ENCODE results near the gene WIPF3. TPM values are rescaled to one million over a fixed set of nuclear protein-coding genes. Genes with fewer than 3 reads are reported as not detected.

WIPF3 gene
- total RNA-seq, 1 experiment from 2014 or later = 11.6 TPM

- Histone ChIP-seq H4K20me1 (ENCODE audit: control insufficient read depth, insufficient read depth, insufficient read length) (no peaks in the 10 kb centered on the region), H2AFZ (ENCODE audit: low read length) (no peak overlapping the region), H3K14ac (ENCODE audit: insufficient read depth, low read length) (no peak overlapping the region), H4K5ac (ENCODE audit: insufficient read length, low read depth, low read length) (no peak overlapping the region), H2BK5ac (ENCODE audit: insufficient read length, low read length) (no peak overlapping the region), H3K56ac (ENCODE audit: insufficient read length, low read depth, low read length) (no peak overlapping the region), H4K91ac (ENCODE audit: insufficient read length, low read depth, low read length) (no peak overlapping the region), H2AK5ac (ENCODE audit: insufficient read length, low read length) (no peak overlapping the region), H3K27ac (ENCODE audit: insufficient read length, low read depth, low read length) (no peak overlapping the region), H3K4me1 (ENCODE audit: insufficient read depth, low read length) (no peaks in the 10 kb centered on the region), H3K4me2 (ENCODE audit: insufficient read depth, insufficient read length, low read length) (no peak overlapping the region), H3K23ac (ENCODE audit: insufficient read length, low read depth, low read length) (no peak overlapping the region), H3T11ph (ENCODE audit: low read length) (no peak overlapping the region), H3K9ac (ENCODE audit: extremely low read depth, insufficient read length, low read length) (no peak overlapping the region), H3K18ac (ENCODE audit: insufficient read length, low read depth, low read length) (no peak overlapping the region), H3K27me3 (ENCODE audit: insufficient read depth, low read length) (no peaks in the 10 kb centered on the region), H2BK12ac (ENCODE audit: insufficient read length, low read depth, low read length) (no peak overlapping the region), H3K79me1 (ENCODE audit: insufficient read depth, low read depth, low read length, poor library complexity, severe bottlenecking) (no peaks in the 10 kb centered on the region), H4K8ac (replicated peaks; ENCODE audit: insufficient read length, low read depth, low read length) (no peak overlapping the region), H3K4ac (ENCODE audit: low read depth, low read length) (no peak overlapping the region), H3K79me2 (ENCODE audit: insufficient read depth, low read length) (no peaks in the 10 kb centered on the region), H2BK15ac (ENCODE audit: low read depth, low read length) (no peak overlapping the region), H2BK20ac (ENCODE audit: low read depth, low read length, poor library complexity, severe bottlenecking) (no peak overlapping the region), H3K9me3 (ENCODE audit: control insufficient read depth, low read depth, low read length) (peaks cover 4% of the 10 kb centered on the region), H2BK120ac (ENCODE audit: low read depth, low read length, poor library complexity, severe bottlenecking) (no peak overlapping the region), H3K23me2 (ENCODE audit: insufficient read length, low read depth, low read length, poor library complexity, severe bottlenecking) (no peaks in the 10 kb centered on the region)
- no peak for TF ChIP-seq CTCF (conservative IDR thresholded peaks at IDR 0.05)
- Mint-ChIP-seq H3K27ac (no peak overlapping the region), H3K9me3 (peaks cover 9 to 10% of the 10 kb centered on the region in 2 experiments), H3K4me3 (no peak overlapping the region), H3K4me1 (no peaks in the 10 kb centered on the region), H3K36me3 (ENCODE audit: insufficient read depth in 1 of 3, low read depth in 3 of 3) (peaks cover 3 to 7% (median 3%) of the 10 kb centered on the region in 3 experiments; a peak in 5 of 7 replicates), H3K27me3 (ENCODE audit: low read depth) (no peaks in the 10 kb centered on the region; the same call in 1 of the 2 replicates)
- no peak for DNase-seq
- no CpG with 5 or more reads among the region's 2 CpGs for WGBS (ENCODE audit: extremely low coverage, insufficient read length, low lambda C conversion rate)
Measured at GRCh38 chr7:29833929-29834328, 27.6 kb downstream of the WIPF3 start.

All from H9 (cell line).